ENCODE data around the gene ADAMTSL2. TPM values are rescaled to one million over a fixed set of nuclear protein-coding genes. Genes with fewer than 3 reads are reported as not detected.

ADAMTSL2 gene
- total and polyA plus RNA-seq, 2 of the 13 experiments (the other 11 are each of a cell fraction or from before 2014, with no cell fraction given) = 1.9 to 3.8 TPM

DNA sequence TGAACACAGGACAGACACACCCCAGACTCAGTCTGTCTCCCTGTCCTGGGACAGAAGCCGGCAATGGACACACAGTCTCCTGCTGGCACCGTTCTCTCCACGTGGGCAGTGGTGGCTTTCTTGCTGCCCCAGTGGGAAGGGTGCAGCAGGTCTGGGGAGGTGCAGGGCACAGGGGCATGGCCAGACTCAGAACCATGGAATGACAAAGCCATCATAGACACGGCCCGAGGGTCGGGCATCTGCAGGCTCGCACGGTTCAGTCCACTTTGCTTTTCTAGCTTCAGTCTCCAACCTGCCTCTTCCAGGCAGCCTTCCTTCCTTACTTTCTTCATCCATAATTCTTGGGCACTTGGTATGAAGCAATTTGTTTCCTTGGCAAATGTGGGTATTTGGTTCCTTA is 26.5 kb upstream of the ADAMTSL2 start:
- no peaks in the 10 kb centered on the region for H4K20me1 ChIP-seq (ENCODE audit: insufficient read depth, low read length)
- H3K27me3 ChIP-seq (ENCODE audit: control insufficient read depth in 1 of 2, insufficient read depth in 2 of 2, low read length in 2 of 2) = peaks cover 2 to 31% of the 10 kb centered on the region in 2 experiments; a peak in 3 of 5 replicates
- H3K79me2 ChIP-seq (ENCODE audit: insufficient read depth, low read length) = no peaks in the 10 kb centered on the region
- 47% methylated on average over 5 of the region's 8 CpGs for WGBS (ENCODE audit: low lambda C conversion rate)
- in situ Hi-C loops (cut with HindIII; ENCODE audit: extremely low pct_ligation_motif_present, low pct_unique_long_range_greater_than_20kb) = no loop called here
- POLR2A ChIA-PET = no interaction called here
- H3K4me2 ChIP-seq (ENCODE audit: low read depth, low read length) = no peak overlapping the region
- no peak overlapping the region for H2AFZ ChIP-seq (ENCODE audit: low read length)
- CTCF ChIA-PET (ENCODE audit: low intra/inter-chr PET ratio, low total read pairs) = no interaction called here
- intact Hi-C loops (cut with micrococcal nuclease; ENCODE audit: unreplicated experiment) = no loop called here
- no peak overlapping the region for H3K27ac ChIP-seq (ENCODE audit: extremely low read length, insufficient read depth, low read length)
- peaks cover 56% of the 10 kb centered on the region for H3K4me1 ChIP-seq (ENCODE audit: insufficient read depth, low read length)
- ATAC-seq = no peak
- no peak overlapping the region for H3K4me3 ChIP-seq (replicated peaks in 1 of 3; ENCODE audit: insufficient read depth in 1 of 3, low read depth in 2 of 3, low read length in 3 of 3)
- no peaks in the 10 kb centered on the region for H3K9me3 ChIP-seq (ENCODE audit: low read length)
- H3K36me3 ChIP-seq (replicated peaks in 1 of 2; ENCODE audit: control insufficient read depth in 1 of 2, insufficient read depth in 2 of 2, low read length in 2 of 2) = no peaks in the 10 kb centered on the region
- no peak for DNase-seq (ENCODE audit: low spot score)
- BruUV-seq (replicated peaks) = no TSS peak
- TF ChIP-seq ELF4 (CRISPR knock-in tag; IDR thresholded peaks at IDR 0.05; ENCODE audit: borderline replicate concordance) = no peak
- no peak for TF ChIP-seq MATR3 (CRISPR knock-in tag; IDR thresholded peaks at IDR 0.05)
- TF ChIP-seq PRMT3 (CRISPR knock-in tag; IDR thresholded peaks at IDR 0.05; ENCODE audit: borderline replicate concordance, low read depth) = no peak
- no peak for TF ChIP-seq KLF16 (CRISPR knock-in tag; IDR thresholded peaks at IDR 0.05)
- no peak for TF ChIP-seq ELF3 (CRISPR knock-in tag; IDR thresholded peaks at IDR 0.05)
- FAIRE-seq = no peak
- no peak overlapping the region for H3K9ac ChIP-seq (ENCODE audit: insufficient read depth, low read depth, low read length)

DNA sequence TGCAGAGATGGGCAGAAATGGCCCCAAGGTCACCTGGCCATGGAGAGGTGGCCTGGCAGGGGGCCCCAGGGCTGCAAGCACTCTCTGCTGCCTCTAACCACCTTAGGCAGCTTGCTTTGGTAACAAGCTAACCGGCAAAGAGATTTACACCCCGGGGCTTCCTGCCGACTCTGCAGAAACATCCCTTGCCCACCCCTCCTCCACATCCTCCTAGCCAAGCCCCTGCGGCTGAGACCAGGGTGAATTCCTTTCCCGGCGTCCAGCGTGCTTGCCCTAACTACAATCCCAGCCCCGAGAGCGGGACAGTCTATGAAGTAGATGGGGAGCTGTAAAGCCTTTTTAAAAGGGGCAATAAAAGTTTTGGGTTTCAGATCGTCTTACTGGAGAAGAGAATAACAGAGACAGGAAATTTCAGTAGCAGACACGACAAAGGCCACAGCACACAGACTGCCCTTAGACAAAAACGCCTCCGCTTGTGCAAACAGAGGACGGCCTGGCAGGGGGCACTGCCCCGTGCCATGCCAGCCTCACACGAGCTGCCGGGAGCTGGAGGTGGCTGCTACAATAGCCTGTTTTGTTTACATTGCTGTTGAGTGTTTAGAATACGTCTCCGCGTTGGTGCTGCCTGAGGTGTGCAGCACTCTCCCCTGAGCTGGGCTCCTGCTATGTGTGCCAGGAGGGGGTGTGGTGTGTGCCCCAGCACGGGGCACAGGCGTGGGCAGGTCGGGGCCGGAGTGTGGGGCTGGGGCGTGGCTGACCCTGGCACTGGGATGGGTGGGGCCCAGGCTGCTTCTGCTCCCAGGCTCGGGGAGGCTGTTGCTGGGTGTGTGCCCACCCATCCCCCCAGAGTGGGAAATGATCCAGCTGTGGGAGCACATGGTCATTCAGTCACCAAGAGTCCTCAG is 25.1 kb upstream of the ADAMTSL2 start:
- H3K9me3 ChIP-seq (ENCODE audit: low read length) = no peaks in the 10 kb centered on the region
- ATAC-seq (no peak), DNase-seq (ENCODE audit: low spot score) (no peak), FAIRE-seq (no peak)
- 8% methylated on average over 18 of the region's 26 CpGs for WGBS (ENCODE audit: low lambda C conversion rate)
- no TSS peak for BruUV-seq (replicated peaks)
- in situ Hi-C loops (cut with HindIII; ENCODE audit: extremely low pct_ligation_motif_present, low pct_unique_long_range_greater_than_20kb) = no loop called here
- peaks cover 3 to 40% of the 10 kb centered on the region in 2 experiments; a peak in 3 of 5 replicates for H3K27me3 ChIP-seq (ENCODE audit: control insufficient read depth in 1 of 2, insufficient read depth in 2 of 2, low read length in 2 of 2)
- H3K4me3 ChIP-seq (replicated peaks in 1 of 3; ENCODE audit: insufficient read depth in 1 of 3, low read depth in 2 of 3, low read length in 3 of 3) = peak overlapping the region in 1 of 3 experiments; percentile 10; a peak in 1 of 6 replicates
- peak overlapping the region; percentile 52 for H3K4me2 ChIP-seq (ENCODE audit: low read depth, low read length)
- H3K36me3 ChIP-seq (replicated peaks in 1 of 2; ENCODE audit: control insufficient read depth in 1 of 2, insufficient read depth in 2 of 2, low read length in 2 of 2) = no peaks in the 10 kb centered on the region
- no peaks in the 10 kb centered on the region for H3K79me2 ChIP-seq (ENCODE audit: insufficient read depth, low read length)
- CTCF ChIA-PET (ENCODE audit: low intra/inter-chr PET ratio, low total read pairs) = no interaction called here
- POLR2A ChIA-PET = interaction anchor here (1.1 kb wide), 1 partner anchor 12 kb away, joined by 3 read pairs; no protein-coding TSS in a partner anchor
- intact Hi-C loops (cut with micrococcal nuclease; ENCODE audit: unreplicated experiment) = no loop called here
- no peak overlapping the region for H3K27ac ChIP-seq (ENCODE audit: extremely low read length, insufficient read depth, low read length)
- H3K4me1 ChIP-seq (ENCODE audit: insufficient read depth, low read length) = peaks cover 68% of the 10 kb centered on the region
- no peak overlapping the region for H3K9ac ChIP-seq (ENCODE audit: insufficient read depth, low read depth, low read length)
- no peak overlapping the region for H2AFZ ChIP-seq (ENCODE audit: low read length)
- H4K20me1 ChIP-seq (ENCODE audit: insufficient read depth, low read length) = no peaks in the 10 kb centered on the region
- no peak for TF ChIP-seq AKAP8 (CRISPR knock-in tag; IDR thresholded peaks at IDR 0.05)
- TF ChIP-seq MAF1 (CRISPR knock-in tag; IDR thresholded peaks at IDR 0.05; ENCODE audit: borderline replicate concordance) = no peak
- peak; percentile 98 for TF ChIP-seq HNRNPL (IDR thresholded peaks at IDR 0.05; ENCODE audit: low read depth, low read length)
- TF ChIP-seq ZBTB7A (CRISPR knock-in tag; IDR thresholded peaks at IDR 0.05) = no peak
- TF ChIP-seq, protein P1, sequence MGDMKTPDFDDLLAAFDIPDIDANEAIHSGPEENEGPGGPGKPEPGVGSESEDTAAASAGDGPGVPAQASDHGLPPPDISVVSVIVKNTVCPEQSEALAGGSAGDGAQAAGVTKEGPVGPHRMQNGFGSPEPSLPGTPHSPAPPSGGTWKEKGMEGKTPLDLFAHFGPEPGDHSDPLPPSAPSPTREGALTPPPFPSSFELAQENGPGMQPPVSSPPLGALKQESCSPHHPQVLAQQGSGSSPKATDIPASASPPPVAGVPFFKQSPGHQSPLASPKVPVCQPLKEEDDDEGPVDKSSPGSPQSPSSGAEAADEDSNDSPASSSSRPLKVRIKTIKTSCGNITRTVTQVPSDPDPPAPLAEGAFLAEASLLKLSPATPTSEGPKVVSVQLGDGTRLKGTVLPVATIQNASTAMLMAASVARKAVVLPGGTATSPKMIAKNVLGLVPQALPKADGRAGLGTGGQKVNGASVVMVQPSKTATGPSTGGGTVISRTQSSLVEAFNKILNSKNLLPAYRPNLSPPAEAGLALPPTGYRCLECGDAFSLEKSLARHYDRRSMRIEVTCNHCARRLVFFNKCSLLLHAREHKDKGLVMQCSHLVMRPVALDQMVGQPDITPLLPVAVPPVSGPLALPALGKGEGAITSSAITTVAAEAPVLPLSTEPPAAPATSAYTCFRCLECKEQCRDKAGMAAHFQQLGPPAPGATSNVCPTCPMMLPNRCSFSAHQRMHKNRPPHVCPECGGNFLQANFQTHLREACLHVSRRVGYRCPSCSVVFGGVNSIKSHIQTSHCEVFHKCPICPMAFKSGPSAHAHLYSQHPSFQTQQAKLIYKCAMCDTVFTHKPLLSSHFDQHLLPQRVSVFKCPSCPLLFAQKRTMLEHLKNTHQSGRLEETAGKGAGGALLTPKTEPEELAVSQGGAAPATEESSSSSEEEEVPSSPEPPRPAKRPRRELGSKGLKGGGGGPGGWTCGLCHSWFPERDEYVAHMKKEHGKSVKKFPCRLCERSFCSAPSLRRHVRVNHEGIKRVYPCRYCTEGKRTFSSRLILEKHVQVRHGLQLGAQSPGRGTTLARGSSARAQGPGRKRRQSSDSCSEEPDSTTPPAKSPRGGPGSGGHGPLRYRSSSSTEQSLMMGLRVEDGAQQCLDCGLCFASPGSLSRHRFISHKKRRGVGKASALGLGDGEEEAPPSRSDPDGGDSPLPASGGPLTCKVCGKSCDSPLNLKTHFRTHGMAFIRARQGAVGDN (CRISPR knock-in tag; IDR thresholded peaks at IDR 0.05) = 0 out of 2 replicates have a peak, but pooled peaks have one; percentile 20
- no peak for TF ChIP-seq CBFB (CRISPR knock-in tag; IDR thresholded peaks at IDR 0.05)
